C4-2B (cell line): ENCODE data around the gene R3HDM1.

Experiments used
- CTCF ChIP-seq: fragments of 450-650 bp; conservative IDR thresholded peaks from 2 replicates; pipeline ENCODE4 v1.5.1; 2017; ENCODE audit warnings: mild to moderate bottlenecking
- ZFX ChIP-seq: fragments of 450-650 bp; IDR thresholded peaks from 2 replicates; pipeline ENCODE4 v1.6.1; 2017

- TF ChIP-seq CTCF (no peak), ZFX (no peak)
These were observed 39.6 kb downstream of the R3HDM1 start for GRCh38 chr2:135570884-135571283.
